C4-2B (cell line): ENCODE results near the gene NMRAL1.

ENCODE experiments used
- CTCF ChIP-seq: fragments of 450-650 bp; conservative IDR thresholded peaks from 2 replicates; pipeline ENCODE4 v1.5.1; 2017; ENCODE audit warnings: mild to moderate bottlenecking
- ZFX ChIP-seq: fragments of 450-650 bp; IDR thresholded peaks from 2 replicates; pipeline ENCODE4 v1.6.1; 2017

GRCh38 chr16:4460936-4461249 lies 13.5 kb downstream of the NMRAL1 start:
- TF ChIP-seq CTCF (no peak), ZFX (no peak)
